Memory B cell (primary cell): ENCODE results near the gene SLX4IP.
A peak's percentile ranks its signal among the peaks of the same experiment; 100 is the strongest.

Experiments
- ATAC-seq: fragments of 150-1000 bp; cut with Tn5 transposase; 2 replicates; pipeline ENCODE4 v1.10.0; 2021; ENCODE audit warnings: low read depth, mild to moderate bottlenecking, moderate library complexity
- DNase-seq, 2 donors: peaks; one replicate each; pipeline ENCODE4 v3.0.0; 2022; ENCODE audit warnings: low spot score in 2 of 2
- H3K27ac Mint-ChIP-seq: one replicate; pipeline ENCODE4 v1.8.0; 2022; ENCODE audit warnings: mild to moderate bottlenecking, moderate library complexity, mixed read lengths
- H3K27me3 Mint-ChIP-seq: one replicate; pipeline ENCODE4 v1.8.0; 2022; ENCODE audit warnings: mixed read lengths
- H3K36me3 Mint-ChIP-seq: one replicate; pipeline ENCODE4 v1.8.0; 2022; ENCODE audit warnings: mild to moderate bottlenecking, mixed read lengths
- H3K4me1 Mint-ChIP-seq: one replicate; pipeline ENCODE4 v1.8.0; 2022; ENCODE audit warnings: mixed read lengths
- H3K4me3 Mint-ChIP-seq: one replicate; pipeline ENCODE4 v1.8.0; 2022; ENCODE audit warnings: mild to moderate bottlenecking, moderate library complexity, mixed read lengths
- H3K9me3 Mint-ChIP-seq: one replicate; pipeline ENCODE4 v1.8.0; 2022; ENCODE audit warnings: mixed read lengths

The SLX4IP gene

DNA sequence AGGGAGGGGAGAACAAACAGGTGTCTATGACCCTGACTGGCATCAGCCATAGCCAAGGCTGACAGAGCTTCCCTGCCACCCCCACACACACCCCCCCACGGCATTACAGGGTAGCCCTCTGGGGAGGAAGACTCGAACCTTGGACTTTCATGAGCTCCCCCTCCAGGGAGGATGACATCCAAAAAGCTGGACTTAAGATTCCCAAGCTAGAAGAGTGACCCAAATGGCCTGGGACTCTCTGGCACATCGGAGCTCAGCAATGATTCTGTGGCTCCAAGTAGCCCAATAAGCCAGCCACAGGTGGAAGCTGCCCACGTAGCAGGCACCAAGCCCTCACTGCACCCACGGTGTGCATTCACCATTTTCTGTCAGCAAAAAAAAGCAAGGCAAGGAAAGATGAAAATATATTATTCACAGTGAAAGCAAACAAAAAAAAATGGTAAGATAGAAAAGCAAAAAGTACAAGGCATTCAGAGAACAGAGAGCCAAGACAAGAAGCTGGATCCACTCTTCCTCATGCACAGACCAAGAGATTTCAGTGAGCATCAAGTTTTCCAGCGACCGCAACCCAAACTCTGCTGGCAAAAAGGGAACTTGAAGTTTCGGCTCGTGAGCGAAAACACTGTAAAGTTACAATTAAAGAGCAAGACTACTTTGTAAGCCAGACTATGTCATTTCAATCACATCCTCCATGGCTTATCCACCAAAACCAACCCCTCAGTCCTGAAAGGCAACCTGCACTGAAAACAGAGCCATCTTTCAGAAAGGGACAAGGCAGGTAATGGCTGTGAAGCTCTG lies 227.8 kb downstream of the SLX4IP start:
- Mint-ChIP-seq H3K9me3 (no peaks in the 10 kb centered on the region), H3K27me3 (peaks cover 26% of the 10 kb centered on the region), H3K27ac (no peak overlapping the region), H3K4me3 (no peak overlapping the region), H3K36me3 (no peaks in the 10 kb centered on the region), H3K4me1 (no peaks in the 10 kb centered on the region)
- DNase-seq = no peak
- ATAC-seq = no peak

DNA sequence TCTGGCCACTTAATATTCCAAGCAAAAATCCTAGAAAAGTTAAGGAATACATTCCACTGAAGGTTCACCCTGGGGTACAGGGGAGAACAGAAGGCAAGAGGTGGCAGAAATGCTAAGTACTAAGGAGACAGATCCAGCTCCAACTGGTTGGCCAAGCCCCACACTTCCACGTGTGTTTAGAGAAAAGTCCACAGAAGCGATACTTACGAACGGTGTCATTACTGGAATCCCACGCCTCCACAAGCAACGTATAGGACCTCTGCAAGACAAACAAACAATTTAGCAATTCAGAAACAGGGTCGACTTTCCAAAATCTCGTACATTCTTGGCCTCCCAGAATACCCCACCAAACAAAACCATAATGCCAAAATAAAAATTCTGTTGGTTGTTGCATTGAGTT lies 228.7 kb downstream of the SLX4IP start:
- Mint-ChIP-seq H3K4me1 (no peaks in the 10 kb centered on the region), H3K9me3 (no peaks in the 10 kb centered on the region), H3K27me3 (peaks cover 25% of the 10 kb centered on the region), H3K36me3 (no peaks in the 10 kb centered on the region), H3K4me3 (no peak overlapping the region), H3K27ac (no peak overlapping the region)
- ATAC-seq = no peak
- DNase-seq = no peak

DNA sequence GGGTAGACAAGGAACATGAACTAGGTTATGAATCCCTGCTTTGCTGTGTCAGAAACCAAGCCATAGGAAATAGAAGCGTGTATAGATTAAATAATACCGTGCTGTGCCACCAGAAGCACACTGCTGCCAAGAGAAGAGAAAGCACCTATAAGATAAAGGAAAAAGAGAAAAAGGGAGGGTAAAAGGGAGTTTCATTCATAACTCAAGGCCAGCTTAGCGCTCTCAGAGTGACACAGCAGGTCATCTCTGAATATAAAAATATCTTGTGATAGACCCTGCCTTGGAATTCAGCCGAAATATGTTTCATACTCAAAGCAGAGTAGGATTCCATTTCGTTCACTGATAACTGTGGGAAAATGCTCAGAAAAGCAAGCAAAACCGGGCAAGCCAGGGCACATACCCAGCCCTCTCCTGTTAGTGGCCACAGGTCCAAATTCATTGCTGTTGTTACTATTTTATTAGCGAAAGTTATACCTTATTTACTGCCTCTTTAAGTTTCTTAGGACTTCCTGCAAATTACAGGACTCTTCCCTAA lies 230.0 kb downstream of the SLX4IP start:
- H3K4me3 Mint-ChIP-seq = no peak overlapping the region
- H3K9me3 Mint-ChIP-seq = no peaks in the 10 kb centered on the region
- no peaks in the 10 kb centered on the region for H3K36me3 Mint-ChIP-seq
- no peak overlapping the region for H3K27ac Mint-ChIP-seq
- peaks cover 29% of the 10 kb centered on the region for H3K27me3 Mint-ChIP-seq
- H3K4me1 Mint-ChIP-seq = peaks cover 1% of the 10 kb centered on the region
- ATAC-seq (no peak), DNase-seq (no peak)

DNA sequence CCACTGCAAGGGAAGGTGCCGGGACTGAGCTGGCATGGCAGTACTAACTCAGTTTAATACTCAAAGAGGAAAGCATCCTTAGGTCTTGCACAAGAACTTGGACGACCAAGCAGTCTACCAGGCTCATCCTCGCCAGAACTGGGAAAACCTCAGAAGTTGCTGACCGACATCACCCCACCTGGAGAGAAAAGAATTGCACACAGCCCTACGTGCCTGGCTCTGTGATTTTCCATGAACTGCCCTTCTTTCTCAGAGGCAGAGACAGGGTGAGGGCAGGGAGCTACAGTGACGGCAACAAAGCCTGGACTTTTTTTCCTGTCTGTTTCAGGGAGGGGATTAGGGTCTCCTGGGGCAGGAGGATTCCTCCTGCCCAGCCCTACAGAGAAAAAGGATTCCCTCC lies 230.7 kb downstream of the SLX4IP start:
- H3K36me3 Mint-ChIP-seq = no peaks in the 10 kb centered on the region
- ATAC-seq = no peak
- no peak for DNase-seq
- H3K4me1 Mint-ChIP-seq = peaks cover 8% of the 10 kb centered on the region
- no peak overlapping the region for H3K27ac Mint-ChIP-seq
- no peaks in the 10 kb centered on the region for H3K9me3 Mint-ChIP-seq
- no peak overlapping the region for H3K4me3 Mint-ChIP-seq
- H3K27me3 Mint-ChIP-seq = peaks cover 28% of the 10 kb centered on the region

DNA sequence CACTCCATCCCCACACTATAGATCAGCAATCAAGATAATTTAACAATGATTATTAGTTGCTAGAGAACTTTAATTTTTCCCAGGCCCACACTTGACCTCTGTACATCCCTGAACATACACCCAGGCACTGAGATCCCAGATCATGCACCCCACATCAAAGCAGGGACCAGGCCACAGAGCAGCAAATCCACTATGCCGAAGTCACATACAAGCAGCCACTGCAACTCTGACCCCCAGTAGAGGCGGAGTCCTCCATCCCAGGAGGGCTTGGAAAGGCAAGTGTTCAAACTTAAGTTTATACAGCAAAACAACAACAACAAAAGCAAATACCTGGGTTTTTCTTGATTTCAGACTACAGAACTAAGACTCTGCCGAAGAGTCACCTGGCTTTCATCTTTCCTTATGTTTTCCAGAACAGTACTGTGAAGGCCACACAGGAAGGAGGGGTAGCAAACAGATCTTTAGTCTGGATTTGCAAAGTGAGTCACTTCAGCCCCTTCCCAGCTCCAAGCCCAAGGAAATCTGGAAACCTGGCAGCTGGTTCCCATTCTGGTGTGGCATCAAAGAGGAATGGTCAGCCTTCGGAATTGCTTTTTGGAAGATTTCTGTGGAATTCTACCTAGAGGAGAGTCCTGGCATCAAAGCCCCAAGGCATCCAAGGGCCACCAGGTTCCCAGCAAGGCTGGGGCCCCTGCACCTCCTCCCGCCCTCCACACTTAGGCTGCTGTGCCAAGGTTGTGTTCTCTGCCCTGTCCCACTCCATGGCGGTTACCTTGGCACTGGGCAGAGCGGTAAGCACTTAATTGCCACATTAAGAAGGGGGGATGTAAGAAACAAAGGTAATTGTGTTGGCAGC lies 231.3 kb downstream of the SLX4IP start:
- ATAC-seq (no peak), DNase-seq (no peak)
- peaks cover 13% of the 10 kb centered on the region for H3K4me1 Mint-ChIP-seq
- H3K27me3 Mint-ChIP-seq = peaks cover 26% of the 10 kb centered on the region
- no peak overlapping the region for H3K4me3 Mint-ChIP-seq
- no peaks in the 10 kb centered on the region for H3K9me3 Mint-ChIP-seq
- no peaks in the 10 kb centered on the region for H3K36me3 Mint-ChIP-seq
- H3K27ac Mint-ChIP-seq = no peak overlapping the region

DNA sequence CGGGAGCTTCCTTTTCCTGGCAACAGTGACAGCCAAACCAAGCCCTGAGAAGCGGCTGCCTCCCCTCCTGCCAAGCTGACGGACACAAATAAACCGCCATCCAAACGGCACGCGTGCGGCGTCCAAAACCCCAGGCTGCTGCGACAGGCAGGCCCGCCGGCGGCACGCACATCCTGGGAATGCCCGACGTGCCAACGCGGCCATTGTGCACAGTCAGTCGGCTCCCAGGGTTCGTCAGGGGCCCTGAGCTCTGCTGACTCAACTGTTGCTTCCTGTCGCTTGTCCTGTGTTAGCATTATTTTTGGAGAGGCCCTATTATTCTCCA lies 231.9 kb downstream of the SLX4IP start:
- H3K27ac Mint-ChIP-seq = no peak overlapping the region
- DNase-seq (no peak), ATAC-seq (no peak)
- H3K4me1 Mint-ChIP-seq = peaks cover 15% of the 10 kb centered on the region
- no peaks in the 10 kb centered on the region for H3K36me3 Mint-ChIP-seq
- peaks cover 23% of the 10 kb centered on the region for H3K27me3 Mint-ChIP-seq
- H3K4me3 Mint-ChIP-seq = no peak overlapping the region
- H3K9me3 Mint-ChIP-seq = no peaks in the 10 kb centered on the region

DNA sequence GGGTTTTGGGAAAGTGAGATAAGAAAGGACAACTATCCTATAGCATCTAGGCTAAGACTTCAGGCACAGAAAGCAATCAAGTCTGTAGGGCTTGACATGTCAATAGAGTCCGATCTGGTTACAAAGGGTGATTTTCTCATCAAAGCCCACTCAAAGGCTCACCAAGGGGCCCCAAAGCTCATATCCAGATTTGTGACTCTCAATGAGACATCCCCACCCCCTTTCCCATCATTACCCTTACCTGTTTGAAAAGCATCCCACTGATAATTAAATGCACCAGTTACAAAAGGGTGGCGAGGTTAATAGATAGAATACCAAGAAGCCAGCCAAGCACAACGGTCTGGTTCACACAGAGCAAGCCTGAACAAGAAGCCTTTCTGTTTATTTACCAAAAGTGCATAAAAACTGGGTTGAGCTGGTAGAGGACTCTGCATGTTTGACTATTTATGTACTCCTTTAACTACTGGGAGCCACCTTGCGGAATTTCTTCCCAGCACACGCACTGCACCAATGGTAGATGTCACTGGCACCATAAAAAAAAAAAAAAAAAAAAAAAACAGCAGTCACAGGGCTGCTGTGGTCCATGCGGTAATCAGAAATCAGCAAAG lies 232.6 kb downstream of the SLX4IP start:
- no peaks in the 10 kb centered on the region for H3K9me3 Mint-ChIP-seq
- no peak overlapping the region for H3K4me3 Mint-ChIP-seq
- no peaks in the 10 kb centered on the region for H3K36me3 Mint-ChIP-seq
- no peak for DNase-seq
- ATAC-seq = no peak
- peaks cover 17% of the 10 kb centered on the region for H3K4me1 Mint-ChIP-seq
- H3K27ac Mint-ChIP-seq = no peak overlapping the region
- H3K27me3 Mint-ChIP-seq = peaks cover 25% of the 10 kb centered on the region

DNA sequence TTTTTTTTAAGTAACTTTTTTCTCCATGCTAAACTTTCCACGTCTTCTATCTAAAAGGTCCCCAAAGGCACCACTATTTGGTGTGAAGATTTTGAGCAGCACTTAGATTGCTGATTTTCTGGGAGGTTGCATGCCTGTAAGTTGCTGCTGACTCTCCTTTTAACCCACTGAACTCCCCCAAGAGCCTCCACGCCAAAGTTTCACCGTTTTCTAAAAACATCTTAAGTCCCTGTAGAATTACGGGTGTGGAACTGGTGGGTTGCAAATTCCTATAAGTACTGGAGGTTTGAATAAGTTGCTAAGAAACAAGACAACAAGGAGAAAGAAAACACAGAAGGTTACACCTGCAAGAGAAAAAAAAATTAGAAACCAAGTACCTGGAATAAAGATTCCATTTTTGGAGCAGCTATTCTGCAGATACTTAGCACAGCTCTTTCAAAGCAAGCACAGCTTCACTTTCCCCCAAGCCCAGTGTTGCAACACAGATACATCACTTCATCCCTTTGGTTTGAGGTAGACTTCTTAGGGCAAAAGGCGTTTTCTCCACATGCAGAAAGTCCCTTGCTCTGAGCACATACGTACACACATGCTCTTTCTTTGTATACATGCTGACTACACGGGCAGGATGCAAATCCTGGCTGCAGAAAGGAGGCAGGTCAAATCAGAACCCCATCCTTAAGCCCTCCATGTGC lies 233.7 kb downstream of the SLX4IP start:
- Mint-ChIP-seq H3K4me1 (peaks cover 18% of the 10 kb centered on the region), H3K36me3 (no peaks in the 10 kb centered on the region), H3K27ac (no peak overlapping the region), H3K4me3 (no peak overlapping the region), H3K9me3 (no peaks in the 10 kb centered on the region), H3K27me3 (peaks cover 23% of the 10 kb centered on the region)
- DNase-seq (no peak), ATAC-seq (no peak)

DNA sequence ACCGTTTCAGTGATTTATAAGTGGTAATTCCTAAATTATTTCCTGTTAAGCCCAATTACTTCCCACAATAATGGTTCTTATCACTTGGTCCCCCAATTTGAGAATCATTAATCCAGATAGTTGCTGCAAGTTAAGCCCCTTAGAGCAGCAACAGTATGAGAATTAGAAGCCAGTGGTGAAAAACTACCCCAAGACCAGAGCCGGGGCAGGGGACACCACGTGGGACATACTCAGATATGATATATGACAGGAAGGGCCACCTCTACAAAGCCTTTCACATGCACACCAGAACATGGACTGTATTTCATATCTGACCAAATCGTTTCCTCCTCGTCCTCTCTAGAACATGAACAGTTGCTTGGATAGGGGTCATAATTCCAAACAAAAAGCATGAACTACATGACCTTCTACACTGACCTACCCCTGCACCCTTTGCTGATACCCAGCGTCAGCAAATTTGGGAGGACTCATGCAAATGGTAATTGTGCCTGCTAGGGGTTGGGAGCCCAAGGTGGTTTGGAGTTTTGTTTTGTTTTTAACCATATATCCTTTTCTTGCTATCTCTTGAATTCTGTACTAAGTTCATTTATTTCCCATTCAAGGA lies 234.8 kb downstream of the SLX4IP start:
- H3K36me3 Mint-ChIP-seq = no peaks in the 10 kb centered on the region
- H3K27me3 Mint-ChIP-seq = peaks cover 17% of the 10 kb centered on the region

DNA sequence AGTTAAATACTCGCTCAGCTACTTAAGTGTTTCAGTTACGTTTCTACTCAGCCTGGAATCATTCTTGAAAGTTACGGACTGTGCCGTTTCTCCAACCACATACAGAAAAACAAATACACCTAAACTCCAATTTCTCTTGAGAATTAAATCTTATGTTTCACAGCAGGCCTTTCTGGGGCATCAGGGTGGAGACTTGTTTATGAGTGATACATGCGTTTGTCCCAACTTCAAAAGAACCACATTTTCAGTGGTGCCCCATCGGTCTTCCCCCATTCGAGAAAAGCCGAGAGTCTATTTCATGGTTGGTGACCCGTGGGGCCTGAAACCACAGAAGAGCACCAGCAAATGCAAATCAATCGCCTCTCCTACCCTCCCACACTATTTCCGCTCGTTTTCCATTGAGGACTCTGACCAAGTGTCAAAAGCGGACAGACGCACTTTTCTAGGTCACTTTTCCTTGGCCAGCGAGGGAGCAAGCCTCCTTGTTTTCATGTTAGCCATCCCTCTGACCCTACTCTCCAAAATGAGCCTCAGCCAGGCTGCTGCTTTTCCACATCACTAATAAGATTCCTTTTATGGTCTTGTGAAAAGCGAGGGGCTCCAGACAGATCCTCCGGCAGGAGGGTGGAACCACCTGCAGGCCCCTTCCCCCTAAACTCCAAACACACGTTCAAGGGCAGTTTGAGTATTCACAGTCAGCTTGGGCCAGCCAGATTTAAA lies 235.6 kb downstream of the SLX4IP start:
- H3K4me1 Mint-ChIP-seq = peaks cover 23% of the 10 kb centered on the region

More for the DNA sequence above, 234.8 kb downstream of the SLX4IP start:
- Mint-ChIP-seq H3K9me3 (no peaks in the 10 kb centered on the region), H3K27ac (no peak overlapping the region), H3K4me3 (no peak overlapping the region), H3K4me1 (peaks cover 20% of the 10 kb centered on the region)
- no peak for DNase-seq
- ATAC-seq = no peak

DNA sequence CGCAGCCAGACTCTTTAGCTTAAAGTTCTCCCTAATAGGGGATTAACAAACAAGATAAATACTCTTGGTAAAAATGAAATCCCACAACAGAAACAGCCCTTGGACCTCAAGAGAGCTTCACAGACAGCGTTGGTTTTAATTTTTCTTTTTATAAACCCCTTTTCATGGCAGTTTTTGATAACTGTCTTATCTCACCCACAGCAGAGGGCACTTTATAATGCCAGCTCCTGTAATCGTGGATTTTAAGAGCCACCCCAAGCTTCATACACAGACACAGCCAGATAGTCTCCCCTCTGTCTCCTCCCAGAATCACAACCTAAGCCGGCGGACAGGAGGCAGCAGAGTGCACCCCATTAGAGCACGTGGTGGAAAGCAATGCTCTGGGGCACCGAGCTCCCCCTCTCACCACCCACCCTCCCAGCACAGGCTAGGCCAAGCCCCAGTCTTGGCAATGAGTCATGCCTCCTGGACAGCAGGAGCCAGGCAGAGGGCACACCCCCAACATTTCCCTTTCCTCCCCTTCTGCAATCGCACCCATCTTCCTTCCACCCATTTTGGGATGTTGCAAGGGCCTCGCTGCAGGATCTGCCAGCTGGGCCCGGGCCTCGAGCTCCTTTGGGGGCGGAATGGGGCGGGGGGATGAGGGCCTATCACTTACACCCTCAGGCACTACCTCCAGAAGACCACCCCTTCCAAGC lies 236.3 kb downstream of the SLX4IP start:
- ATAC-seq = peak; percentile 35
- no peak overlapping the region for H3K27ac Mint-ChIP-seq
- H3K4me3 Mint-ChIP-seq = peak overlapping the region; percentile 50

More for the DNA sequence above, 235.6 kb downstream of the SLX4IP start:
- Mint-ChIP-seq H3K27me3 (peaks cover 21% of the 10 kb centered on the region), H3K36me3 (no peaks in the 10 kb centered on the region), H3K4me3 (no peak overlapping the region), H3K27ac (no peak overlapping the region), H3K9me3 (no peaks in the 10 kb centered on the region)
- DNase-seq = no peak
- ATAC-seq = peak; percentile 13

DNA sequence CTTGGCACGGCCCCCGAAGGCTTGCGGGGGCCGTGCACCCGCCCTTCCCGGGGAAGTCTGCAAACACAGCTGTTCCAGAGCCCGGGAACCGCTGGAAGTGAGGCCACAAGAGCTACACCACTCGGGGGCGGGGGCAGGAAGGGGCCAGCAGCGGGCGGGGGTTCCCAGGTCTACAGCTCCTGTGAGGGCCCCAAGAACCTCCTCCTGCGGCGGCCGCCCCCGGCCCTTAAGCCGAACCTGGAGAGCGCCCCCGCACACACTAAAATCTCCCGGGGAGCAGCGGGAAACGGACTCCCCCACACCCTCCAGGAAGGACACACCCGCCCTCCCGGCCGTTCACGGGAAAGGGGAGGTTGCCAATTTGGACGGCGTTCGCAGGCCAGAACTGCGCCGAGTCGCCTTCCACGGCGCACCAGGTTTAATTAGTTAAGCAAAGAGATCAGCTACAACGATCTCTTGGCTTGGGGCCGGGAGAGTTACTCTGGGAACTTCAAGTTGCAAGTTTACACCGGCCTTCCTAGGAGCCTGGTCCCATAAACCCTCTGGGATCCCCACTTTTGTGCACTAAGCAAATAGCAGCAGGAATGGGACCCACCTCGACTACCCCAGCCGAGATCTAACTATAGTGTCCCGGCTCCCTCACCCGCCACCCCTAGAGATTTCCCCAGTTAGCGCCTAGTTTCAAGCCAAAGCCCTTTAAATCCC lies 237.0 kb downstream of the SLX4IP start:
- Mint-ChIP-seq H3K27me3 (peaks cover 18% of the 10 kb centered on the region), H3K9me3 (no peaks in the 10 kb centered on the region), H3K4me1 (peaks cover 23% of the 10 kb centered on the region), H3K4me3 (peak overlapping the region; percentile 73), H3K36me3 (no peaks in the 10 kb centered on the region), H3K27ac (no peak overlapping the region)
- no peak for DNase-seq
- no peak for ATAC-seq

More for the DNA sequence above, 236.3 kb downstream of the SLX4IP start:
- no peaks in the 10 kb centered on the region for H3K9me3 Mint-ChIP-seq
- no peaks in the 10 kb centered on the region for H3K36me3 Mint-ChIP-seq
- H3K27me3 Mint-ChIP-seq = peaks cover 18% of the 10 kb centered on the region
- peaks cover 23% of the 10 kb centered on the region for H3K4me1 Mint-ChIP-seq
- no peak for DNase-seq
